ENCODE measurements around the gene NLRC3. TPM values are rescaled to one million over a fixed set of nuclear protein-coding genes. Genes with fewer than 3 reads are reported as not detected.

The NLRC3 gene
- total RNA-seq, 1 experiment from 2014 or later = not detected

DNA sequence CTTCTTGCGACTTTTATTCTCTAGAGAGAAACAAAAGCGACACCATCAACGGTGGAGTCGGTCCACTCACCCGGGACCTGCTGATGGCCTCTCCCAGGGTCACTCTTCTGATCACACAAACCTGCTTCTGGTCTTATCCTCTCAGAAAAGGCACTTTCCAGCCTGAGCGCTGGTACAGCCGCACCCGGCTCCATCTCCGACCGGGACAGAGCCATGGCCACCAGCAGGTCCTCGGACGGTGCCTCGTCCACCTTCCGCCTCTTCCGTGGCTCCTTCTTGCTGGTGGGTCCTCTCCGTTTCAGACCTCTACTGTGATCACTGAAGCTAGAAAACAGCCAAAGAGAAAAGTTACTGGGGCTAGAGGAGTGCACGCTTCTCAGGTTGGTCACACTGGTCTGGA is 20.5 kb upstream of the NLRC3 start:
- ChIA-PET POLR2A (ENCODE audit: unreplicated experiment) (no interaction called here), CTCF (no interaction called here)
- no peak for ATAC-seq
- Histone ChIP-seq H3K9ac (ENCODE audit: low read length) (no peak overlapping the region), H3K4me2 (ENCODE audit: low read length) (no peak overlapping the region), H3K9me3 (ENCODE audit: low read length) (no peaks in the 10 kb centered on the region), H4K20me1 (ENCODE audit: low read length) (no peaks in the 10 kb centered on the region), H3K27me3 (ENCODE audit: low read length) (no peaks in the 10 kb centered on the region), H3F3A (ENCODE audit: low read length, unreplicated experiment) (no peaks in the 10 kb centered on the region), H3K4me1 (ENCODE audit: insufficient read depth, low read length) (no peaks in the 10 kb centered on the region), H3K79me2 (ENCODE audit: low read length) (no peaks in the 10 kb centered on the region), H3K36me3 (ENCODE audit: low read depth, low read length) (no peaks in the 10 kb centered on the region; the same call in 1 of the 2 replicates), H3K27ac (ENCODE audit: low read length) (no peak overlapping the region), H3K4me3 (ENCODE audit: low read length) (no peak overlapping the region), H3K9me2 (replicated peaks; ENCODE audit: low read length) (no peaks in the 10 kb centered on the region), H2AFZ (ENCODE audit: low read length) (no peak overlapping the region)
- intact Hi-C loops (cut with micrococcal nuclease) = no loop called here
- TF ChIP-seq EZH2phosphoT487 (IDR thresholded peaks at IDR 0.05; ENCODE audit: borderline replicate concordance, low read length) (no peak), EZH2 (IDR thresholded peaks at IDR 0.05; ENCODE audit: low read length, unreplicated experiment) (no peak), CTCF (conservative IDR thresholded peaks at IDR 0.05; ENCODE audit: low read depth, low read length) (no peak)
- no TSS peak for BruUV-seq (replicated peaks)
- no peak for DNase-seq

DNA sequence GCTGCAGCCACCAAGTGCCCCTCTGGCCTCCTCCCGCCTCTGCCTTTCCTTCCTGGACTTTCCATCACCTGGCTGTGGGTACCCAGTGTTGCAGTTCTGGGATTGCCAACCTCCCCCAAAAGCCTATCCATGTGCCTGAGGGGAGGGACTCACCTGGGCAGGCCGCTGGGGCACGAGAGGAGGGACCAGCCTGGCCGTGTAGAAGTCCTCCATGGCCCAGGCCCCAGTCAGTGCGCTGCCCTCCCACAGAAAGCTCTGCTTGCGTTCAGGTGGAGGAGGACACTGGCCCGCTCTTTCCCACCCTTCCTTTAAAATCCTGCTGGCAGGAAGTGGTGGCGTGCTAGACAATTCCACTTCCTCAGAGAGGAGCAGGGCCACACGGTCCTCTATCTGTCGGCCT is 20.0 kb upstream of the NLRC3 start:
- POLR2A ChIA-PET (ENCODE audit: unreplicated experiment) = no interaction called here
- no peaks in the 10 kb centered on the region for H3K79me2 ChIP-seq (ENCODE audit: low read length)
- H3K9ac ChIP-seq (ENCODE audit: low read length) = no peak overlapping the region
- no peaks in the 10 kb centered on the region for H3K9me3 ChIP-seq (ENCODE audit: low read length)
- DNase-seq (no peak), ATAC-seq (no peak)
- BruUV-seq (replicated peaks) = no TSS peak
- no peaks in the 10 kb centered on the region; the same call in 1 of the 2 replicates for H3K36me3 ChIP-seq (ENCODE audit: low read depth, low read length)
- no peak overlapping the region for H2AFZ ChIP-seq (ENCODE audit: low read length)
- no peaks in the 10 kb centered on the region for H3K4me1 ChIP-seq (ENCODE audit: insufficient read depth, low read length)
- no peaks in the 10 kb centered on the region for H3F3A ChIP-seq (ENCODE audit: low read length, unreplicated experiment)
- H3K27me3 ChIP-seq (ENCODE audit: low read length) = no peaks in the 10 kb centered on the region
- no peaks in the 10 kb centered on the region for H3K9me2 ChIP-seq (replicated peaks; ENCODE audit: low read length)
- intact Hi-C loops (cut with micrococcal nuclease) = no loop called here
- H3K27ac ChIP-seq (ENCODE audit: low read length) = no peak overlapping the region
- H4K20me1 ChIP-seq (ENCODE audit: low read length) = no peaks in the 10 kb centered on the region
- CTCF ChIA-PET = no interaction called here
- no peak overlapping the region for H3K4me3 ChIP-seq (ENCODE audit: low read length)
- no peak overlapping the region for H3K4me2 ChIP-seq (ENCODE audit: low read length)
- TF ChIP-seq EZH2 (IDR thresholded peaks at IDR 0.05; ENCODE audit: low read length, unreplicated experiment) = no peak
- no peak for TF ChIP-seq CTCF (conservative IDR thresholded peaks at IDR 0.05; ENCODE audit: low read depth, low read length)
- TF ChIP-seq EZH2phosphoT487 (IDR thresholded peaks at IDR 0.05; ENCODE audit: borderline replicate concordance, low read length) = no peak

GRCh38 chr16:3596101-3596861 is 19.1 kb upstream of the NLRC3 start:
- Histone ChIP-seq H3K27me3 (ENCODE audit: low read length) (no peaks in the 10 kb centered on the region), H3K9me2 (replicated peaks; ENCODE audit: low read length) (no peaks in the 10 kb centered on the region), H2AFZ (ENCODE audit: low read length) (no peak overlapping the region), H3K79me2 (ENCODE audit: low read length) (no peaks in the 10 kb centered on the region), H3K9ac (ENCODE audit: low read length) (no peak overlapping the region), H3F3A (ENCODE audit: low read length, unreplicated experiment) (no peaks in the 10 kb centered on the region), H3K36me3 (ENCODE audit: low read depth, low read length) (no peaks in the 10 kb centered on the region; the same call in 1 of the 2 replicates), H3K9me3 (ENCODE audit: low read length) (no peaks in the 10 kb centered on the region), H3K4me3 (ENCODE audit: low read length) (no peak overlapping the region), H3K4me2 (ENCODE audit: low read length) (no peak overlapping the region), H4K20me1 (ENCODE audit: low read length) (no peaks in the 10 kb centered on the region), H3K4me1 (ENCODE audit: insufficient read depth, low read length) (no peaks in the 10 kb centered on the region), H3K27ac (ENCODE audit: low read length) (no peak overlapping the region)
- BruUV-seq (replicated peaks) = no TSS peak
- ChIA-PET POLR2A (ENCODE audit: unreplicated experiment) (no interaction called here), CTCF (no interaction called here)
- TF ChIP-seq CTCF (conservative IDR thresholded peaks at IDR 0.05; ENCODE audit: low read depth, low read length) (no peak), EZH2phosphoT487 (IDR thresholded peaks at IDR 0.05; ENCODE audit: borderline replicate concordance, low read length) (no peak)
- no peak for ATAC-seq
- no peak for DNase-seq
- intact Hi-C loops (cut with micrococcal nuclease) = no loop called here

Data from PC-3 (cell line).